Activated CD8-positive, alpha-beta T cell treated with anti-CD3 and anti-CD28 coated beads, Interleukin-2, amount 10 ng/mL, durations not matched to agents 7 days and 5 days (primary cell): ENCODE data around the gene TGFBR1. TPM values are rescaled to one million over a fixed set of nuclear protein-coding genes. Genes with fewer than 3 reads are reported as not detected.

Source experiments
- ATAC-seq: fragments of 150-1000 bp; cut with Tn5 transposase; one replicate; pipeline ENCODE4 v1.10.0; 2021; ENCODE audit warnings: moderate library complexity
- CTCF ChIA-PET: fragments of 350-600 bp; sonication (Branson Sonifier 250); formaldehyde crosslinking; loops from one replicate; lab custom pipeline; 2021; ENCODE audit warnings: antibody characterized with exemption; lab: Charles Lee
- POLR2A ChIA-PET: fragments of 350-600 bp; sonication (Branson Sonifier 250); formaldehyde crosslinking; loops from one replicate; lab custom pipeline; 2021; ENCODE audit warnings: antibody characterized with exemption; lab: Charles Lee
- DNase-seq: peaks from one replicate; pipeline ENCODE4 v3.0.0-alpha.2; 2020
- H3K27ac Mint-ChIP-seq: one replicate; pipeline ENCODE4 v1.8.0; 2021; ENCODE audit warnings: mild to moderate bottlenecking, mixed read lengths
- H3K27me3 Mint-ChIP-seq: one replicate; pipeline ENCODE4 v1.8.0; 2021; ENCODE audit warnings: low read depth, mixed read lengths
- H3K36me3 Mint-ChIP-seq: one replicate; pipeline ENCODE4 v1.8.0; 2021; ENCODE audit warnings: low read depth, mixed read lengths
- H3K4me1 Mint-ChIP-seq: one replicate; pipeline ENCODE4 v1.8.0; 2021; ENCODE audit warnings: low read depth, mixed read lengths
- H3K4me3 Mint-ChIP-seq: one replicate; pipeline ENCODE4 v1.8.0; 2021; ENCODE audit warnings: mild to moderate bottlenecking, mixed read lengths
- H3K9me3 Mint-ChIP-seq: one replicate; pipeline ENCODE4 v1.8.0; 2022; ENCODE audit warnings: mixed read lengths; ENCODE audit not compliant: insufficient read depth
- total RNA-seq, 2 experiments: library from RNA; stranded (reverse); gene quantifications; one replicate each; pipeline ENCODE4 v1.2.3, GENCODE V29; 2021

TGFBR1 gene
- total RNA-seq, 2 experiments from 2014 or later: 90.1 to 90.9 TPM

DNA sequence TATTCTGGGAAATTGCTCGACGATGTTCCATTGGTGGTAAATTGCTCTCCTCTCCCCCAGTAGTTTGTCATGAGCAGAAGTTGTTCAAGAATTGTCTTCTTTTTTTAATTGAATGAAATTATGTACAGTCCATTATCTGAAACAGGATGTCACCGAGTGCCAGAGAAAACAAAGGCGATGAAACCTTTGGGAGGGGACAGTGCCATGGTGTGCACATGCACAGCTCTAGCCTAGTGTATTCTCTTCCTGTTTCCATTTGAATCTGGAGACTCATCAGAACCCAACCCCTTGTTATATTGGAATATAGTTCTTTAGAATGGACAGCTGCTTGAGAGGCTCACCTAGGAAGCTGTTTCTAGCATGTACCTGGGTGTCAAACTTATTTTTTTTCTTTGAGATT lies 41.7 kb downstream of the TGFBR1 start:
- POLR2A ChIA-PET: no interaction called here
- no peak overlapping the region for H3K27ac Mint-ChIP-seq

DNA sequence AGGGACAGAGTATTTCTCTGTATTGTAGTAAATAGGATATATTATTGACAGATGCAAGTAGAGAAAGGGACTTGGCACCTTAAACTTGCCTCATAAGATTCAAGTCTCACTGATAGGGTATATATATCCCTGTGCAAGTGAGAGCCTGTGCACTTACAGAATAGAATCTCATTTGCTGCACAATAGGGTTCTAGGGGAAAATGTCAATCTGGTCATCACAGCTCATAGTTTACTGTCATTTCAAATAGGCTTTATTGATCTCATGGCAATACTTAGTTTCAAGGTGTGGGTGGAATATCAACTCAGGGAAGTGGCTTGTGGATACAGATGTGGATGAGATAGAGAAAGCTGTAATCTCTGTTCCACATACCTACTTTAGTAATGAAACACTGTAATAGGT lies 42.3 kb downstream of the TGFBR1 start:
- H3K27me3 Mint-ChIP-seq: no peaks in the 10 kb centered on the region
- H3K36me3 Mint-ChIP-seq: peaks cover 79% of the 10 kb centered on the region
- POLR2A ChIA-PET: interaction anchor here (1.3 kb wide), 1 partner anchor 43 kb away, joined by 4 read pairs; the partner anchor contains the start of gene TGFBR1

More for the DNA sequence above, 41.7 kb downstream of the TGFBR1 start:
- Mint-ChIP-seq H3K27me3 (no peaks in the 10 kb centered on the region), H3K9me3 (no peaks in the 10 kb centered on the region), H3K36me3 (peaks cover 79% of the 10 kb centered on the region), H3K4me1 (peaks cover 56% of the 10 kb centered on the region), H3K4me3 (no peak overlapping the region)
- no peak for ATAC-seq
- CTCF ChIA-PET: interaction anchor here (1.0 to 7.8 kb wide), 4 partner anchors 8 to 147 kb away, joined by 3 to 61 read pairs (median 3); no protein-coding TSS in a partner anchor
- no peak for DNase-seq

DNA sequence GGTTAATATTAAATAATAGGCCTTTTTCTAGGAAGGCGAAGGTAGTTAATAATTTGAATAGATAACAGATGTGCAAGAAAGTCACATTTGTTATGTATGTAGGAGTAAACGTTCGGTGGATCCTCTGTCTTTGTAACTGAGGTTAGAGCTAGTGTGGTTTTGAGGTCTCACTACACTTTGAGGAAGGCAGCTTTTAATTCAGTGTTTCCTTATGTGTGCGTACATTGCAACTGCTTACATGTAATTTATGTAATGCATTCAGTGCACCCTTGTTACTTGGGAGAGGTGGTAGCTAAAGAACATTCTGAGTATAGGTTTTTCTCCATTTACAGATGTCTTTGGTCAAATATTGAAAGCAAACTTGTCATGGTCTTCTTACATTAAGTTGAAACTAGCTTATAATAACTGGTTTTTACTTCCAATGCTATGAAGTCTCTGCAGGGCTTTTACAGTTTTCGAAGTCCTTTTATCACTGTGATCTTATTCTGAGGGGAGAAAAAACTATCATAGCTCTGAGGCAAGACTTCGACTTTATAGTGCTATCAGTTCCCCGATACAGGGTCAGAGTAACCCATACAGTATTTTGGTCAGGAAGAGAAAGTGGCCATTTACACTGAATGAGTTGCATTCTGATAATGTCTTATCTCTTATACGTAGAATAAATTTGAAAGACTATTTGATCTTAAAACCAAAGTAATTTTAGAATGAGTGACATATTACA lies 45.7 kb downstream of the TGFBR1 start:
- DNase-seq (peak; percentile 45), ATAC-seq (peak; percentile 97)
- CTCF ChIA-PET: interaction anchor here (0.6 to 7.8 kb wide), 18 partner anchors 10 to 674 kb away, joined by 3 to 61 read pairs (median 5); no protein-coding TSS in a partner anchor
- Mint-ChIP-seq H3K4me3 (peak overlapping the region; percentile 32), H3K4me1 (peaks cover 58% of the 10 kb centered on the region), H3K9me3 (no peaks in the 10 kb centered on the region), H3K27me3 (peaks cover 2% of the 10 kb centered on the region), H3K36me3 (peaks cover 71% of the 10 kb centered on the region), H3K27ac (peak overlapping the region; percentile 70)
- POLR2A ChIA-PET: interaction anchor here (1.1 kb wide), 1 partner anchor 24 kb away, joined by 3 read pairs; no protein-coding TSS in a partner anchor

More for the DNA sequence above, 42.3 kb downstream of the TGFBR1 start:
- Mint-ChIP-seq H3K27ac (peak overlapping the region; percentile 19), H3K9me3 (no peaks in the 10 kb centered on the region), H3K4me1 (peaks cover 56% of the 10 kb centered on the region), H3K4me3 (no peak overlapping the region)
- DNase-seq (no peak), ATAC-seq (no peak)
- CTCF ChIA-PET: interaction anchor here (0.6 to 7.8 kb wide), 6 partner anchors 8 to 155 kb away, joined by 3 to 61 read pairs (median 3); no protein-coding TSS in a partner anchor

DNA sequence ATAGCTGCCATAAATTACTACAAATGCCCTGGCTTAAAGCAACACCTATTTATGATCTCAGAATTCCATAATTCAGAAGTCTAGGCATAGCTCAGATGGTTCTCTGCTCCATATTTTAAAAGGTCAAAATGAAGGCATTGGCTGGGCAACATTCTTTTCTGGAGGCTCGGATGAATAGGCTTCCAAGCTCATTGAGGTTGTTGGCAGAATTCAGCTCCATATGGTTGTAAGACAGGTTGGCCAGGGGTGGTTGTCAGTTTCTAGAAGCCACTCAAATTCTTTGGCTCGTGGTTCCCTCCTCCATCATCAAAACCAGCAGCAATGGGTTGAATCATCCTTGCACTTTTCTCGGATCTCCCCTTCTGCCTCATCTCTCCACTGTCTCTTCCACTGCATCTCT lies 49.4 kb downstream of the TGFBR1 start:
- Mint-ChIP-seq H3K9me3 (no peaks in the 10 kb centered on the region), H3K4me1 (peaks cover 28% of the 10 kb centered on the region), H3K27ac (no peak overlapping the region), H3K27me3 (peaks cover 14% of the 10 kb centered on the region), H3K4me3 (no peak overlapping the region), H3K36me3 (peaks cover 38% of the 10 kb centered on the region)
- POLR2A ChIA-PET: no interaction called here
- DNase-seq (no peak), ATAC-seq (no peak)
- CTCF ChIA-PET: interaction anchor here (0.6 to 1.1 kb wide), 3 partner anchors 13 to 161 kb away, joined by 3 to 4 read pairs (median 4); no protein-coding TSS in a partner anchor

DNA sequence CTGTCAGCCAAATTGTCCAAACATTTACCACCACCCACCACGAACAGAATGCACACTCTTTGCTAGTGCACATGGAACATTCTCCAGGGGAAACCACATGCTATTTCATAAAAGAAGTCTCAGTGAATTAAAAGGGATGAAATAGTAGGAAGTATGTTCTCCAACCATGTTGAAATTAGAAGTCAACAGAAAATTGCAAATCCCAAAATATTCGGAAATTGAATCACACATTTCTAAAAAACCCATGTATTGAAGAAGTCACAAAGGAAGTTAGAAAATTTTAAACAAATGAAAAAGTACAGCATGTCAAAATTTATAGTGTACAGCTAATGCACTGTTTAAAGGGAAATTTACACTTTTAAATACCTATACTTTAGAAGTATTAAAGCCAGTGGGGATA lies 50.8 kb downstream of the TGFBR1 start:
- CTCF ChIA-PET: interaction anchor here (1.2 to 1.6 kb wide), 3 partner anchors 10 to 308 kb away, joined by 3 to 5 read pairs (median 3); no protein-coding TSS in a partner anchor
- DNase-seq: no peak
- Mint-ChIP-seq H3K9me3 (no peaks in the 10 kb centered on the region), H3K36me3 (peaks cover 33% of the 10 kb centered on the region), H3K27me3 (peaks cover 18% of the 10 kb centered on the region), H3K4me1 (peaks cover 19% of the 10 kb centered on the region), H3K4me3 (no peak overlapping the region), H3K27ac (no peak overlapping the region)
- ATAC-seq: no peak
- POLR2A ChIA-PET: no interaction called here

DNA sequence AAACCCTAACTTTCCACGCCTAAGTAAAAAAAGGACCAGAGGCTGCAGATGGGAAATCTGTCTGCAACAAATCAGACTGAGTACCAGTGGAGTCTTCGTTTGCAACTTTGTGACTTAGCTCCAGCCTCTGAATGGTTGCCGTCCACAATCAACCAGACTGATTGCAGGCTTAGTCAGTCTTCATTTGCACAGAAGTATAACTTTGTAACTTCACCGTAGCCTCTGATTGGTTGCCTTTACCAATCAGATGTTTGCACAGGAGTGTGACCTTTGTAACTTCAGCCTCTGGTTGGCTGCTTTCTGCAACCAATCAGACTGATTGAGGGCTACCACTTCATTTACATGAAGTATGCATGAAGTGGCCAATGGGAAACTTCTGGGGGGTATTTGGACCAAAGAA lies 53.7 kb downstream of the TGFBR1 start:
- ATAC-seq: no peak
- no peak overlapping the region for H3K4me3 Mint-ChIP-seq
- peaks cover 12% of the 10 kb centered on the region for H3K36me3 Mint-ChIP-seq
- H3K27me3 Mint-ChIP-seq: peaks cover 18% of the 10 kb centered on the region
- ChIA-PET CTCF (interaction anchor here (0.7 to 1.1 kb wide), 5 partner anchors 12 to 311 kb away, joined by 3 to 4 read pairs (median 3); no protein-coding TSS in a partner anchor), POLR2A (interaction anchor here (1.4 kb wide), 1 partner anchor 14 kb away, joined by 4 read pairs; no protein-coding TSS in a partner anchor)
- no peaks in the 10 kb centered on the region for H3K9me3 Mint-ChIP-seq
- no peak for DNase-seq
- H3K27ac Mint-ChIP-seq: no peak overlapping the region
- peaks cover 15% of the 10 kb centered on the region for H3K4me1 Mint-ChIP-seq

DNA sequence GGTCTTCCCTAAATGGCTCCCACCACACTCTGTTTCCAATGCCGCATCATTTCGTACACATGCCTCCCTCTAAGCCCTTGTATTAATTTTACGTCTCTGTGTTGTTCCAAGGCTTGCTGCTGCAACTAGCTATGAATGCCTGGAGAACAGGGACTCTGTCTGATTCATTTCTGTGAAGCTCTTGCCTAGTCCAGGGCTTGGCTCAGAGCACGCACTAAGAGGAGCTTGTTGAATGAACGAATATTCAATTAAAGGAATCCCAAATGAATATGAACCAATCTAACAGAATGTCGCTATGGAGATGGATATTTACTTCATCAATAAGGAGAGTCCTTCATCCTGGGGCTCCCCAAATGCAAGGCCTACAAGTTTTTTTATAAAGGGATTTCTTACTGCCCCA lies 55.3 kb downstream of the TGFBR1 start:
- H3K4me1 Mint-ChIP-seq: peaks cover 22% of the 10 kb centered on the region
- ATAC-seq (no peak), DNase-seq (no peak)
- no peaks in the 10 kb centered on the region for H3K9me3 Mint-ChIP-seq
- H3K27me3 Mint-ChIP-seq: peaks cover 18% of the 10 kb centered on the region
- H3K4me3 Mint-ChIP-seq: no peak overlapping the region
- no peak overlapping the region for H3K27ac Mint-ChIP-seq
- ChIA-PET POLR2A (interaction anchor here (0.6 kb wide), 1 partner anchor 224 kb away, joined by 3 read pairs; no protein-coding TSS in a partner anchor), CTCF (interaction anchor here (0.8 to 9.5 kb wide), 4 partner anchors 10 to 651 kb away, joined by 3 to 115 read pairs (median 4); no protein-coding TSS in a partner anchor)
- H3K36me3 Mint-ChIP-seq: no peaks in the 10 kb centered on the region

DNA sequence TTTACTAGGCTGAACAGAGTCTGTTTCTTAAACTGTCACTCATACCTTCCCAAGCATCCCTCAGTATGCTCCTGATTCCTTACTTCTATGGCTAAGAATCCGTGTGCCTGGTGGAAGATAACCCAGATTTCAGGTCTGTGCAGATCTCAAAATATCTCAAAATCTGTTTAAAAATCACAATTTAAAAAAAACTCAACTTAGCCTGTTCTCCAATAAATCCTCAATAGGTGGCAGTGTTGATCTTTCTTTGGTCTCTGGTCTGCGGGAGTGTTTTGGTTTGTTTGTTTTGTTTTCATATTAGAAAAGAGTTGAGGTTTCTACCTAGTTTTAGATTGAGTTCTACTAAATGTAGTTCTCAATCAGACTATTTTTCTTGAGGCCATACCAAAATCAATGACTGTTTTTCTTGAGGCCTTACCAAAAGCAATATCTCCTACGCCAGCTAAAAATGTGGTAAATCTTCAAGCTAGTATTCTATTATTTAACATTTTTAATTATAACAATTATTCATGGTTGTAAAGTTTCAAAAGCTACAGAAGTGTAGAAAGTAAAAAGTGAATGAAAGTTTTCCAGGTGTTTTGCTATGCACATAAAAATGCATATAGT lies 57.9 kb downstream of the TGFBR1 start:
- H3K36me3 Mint-ChIP-seq: no peaks in the 10 kb centered on the region

DNA sequence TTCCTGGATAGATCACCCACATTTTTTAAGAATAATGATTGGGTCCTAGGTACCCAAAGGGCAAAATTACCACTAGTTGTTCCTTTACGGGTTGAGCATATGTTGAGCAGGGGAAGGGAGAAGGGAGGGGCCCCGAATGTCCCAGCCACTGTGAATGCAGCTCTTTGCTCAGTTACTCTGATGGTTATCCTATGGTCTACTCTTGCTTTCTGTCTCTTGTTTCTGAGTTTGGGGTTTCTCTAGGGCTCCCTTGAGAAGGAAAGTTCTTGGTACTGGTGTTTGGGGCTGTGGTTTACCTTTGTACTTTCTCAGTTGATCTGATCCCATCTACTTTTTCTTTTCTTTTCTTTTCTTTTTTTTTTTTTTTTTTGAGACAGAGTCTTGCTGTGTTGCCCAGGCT lies 61.2 kb downstream of the TGFBR1 start:
- H3K27ac Mint-ChIP-seq: peak overlapping the region; percentile 21
- H3K9me3 Mint-ChIP-seq: no peaks in the 10 kb centered on the region
- ATAC-seq (peak; percentile 70), DNase-seq (peak; percentile 46)
- H3K36me3 Mint-ChIP-seq: no peaks in the 10 kb centered on the region
- no peak overlapping the region for H3K4me3 Mint-ChIP-seq
- ChIA-PET CTCF (interaction anchor here (1.2 to 9.5 kb wide), 6 partner anchors 10 to 847 kb away, joined by 3 to 115 read pairs (median 3); no protein-coding TSS in a partner anchor), POLR2A (no interaction called here)
- peaks cover 50% of the 10 kb centered on the region for H3K4me1 Mint-ChIP-seq
- no peaks in the 10 kb centered on the region for H3K27me3 Mint-ChIP-seq

More for the DNA sequence above, 57.9 kb downstream of the TGFBR1 start:
- ATAC-seq: no peak
- Mint-ChIP-seq H3K4me3 (no peak overlapping the region), H3K27ac (no peak overlapping the region), H3K4me1 (peaks cover 47% of the 10 kb centered on the region), H3K9me3 (no peaks in the 10 kb centered on the region), H3K27me3 (peaks cover 10% of the 10 kb centered on the region)
- ChIA-PET CTCF (interaction anchor here (0.6 to 9.5 kb wide), 28 partner anchors 10 to 1168 kb away, joined by 3 to 115 read pairs (median 3); partner anchors contain the start of genes SEC61B and STX17), POLR2A (no interaction called here)
- DNase-seq: no peak

DNA sequence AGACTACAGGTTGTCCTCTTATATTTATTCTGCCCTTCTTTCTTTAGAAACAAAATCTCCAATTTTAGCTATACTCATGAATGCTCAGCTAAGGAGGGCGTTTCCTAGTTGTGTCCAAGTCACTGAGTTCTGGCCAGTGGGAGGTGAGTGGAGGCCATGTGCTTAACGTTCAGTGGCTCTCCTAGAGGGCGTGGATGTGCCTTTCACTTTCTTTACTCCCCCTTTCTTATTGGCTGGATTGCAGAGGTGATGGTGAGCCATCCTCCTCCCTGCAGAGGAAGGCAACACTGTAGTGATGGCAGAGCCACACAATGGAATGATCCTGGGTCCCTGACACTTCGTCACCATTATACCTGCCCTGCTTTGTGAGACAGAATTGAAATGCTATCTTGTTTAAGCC lies 62.2 kb downstream of the TGFBR1 start:
- DNase-seq (peak; percentile 31), ATAC-seq (peak; percentile 44)
- Mint-ChIP-seq H3K36me3 (no peaks in the 10 kb centered on the region), H3K4me3 (no peak overlapping the region), H3K27me3 (no peaks in the 10 kb centered on the region), H3K4me1 (peaks cover 50% of the 10 kb centered on the region), H3K9me3 (no peaks in the 10 kb centered on the region), H3K27ac (peak overlapping the region; percentile 59)
- ChIA-PET CTCF (interaction anchor here (0.8 to 9.5 kb wide), 5 partner anchors 17 to 154 kb away, joined by 3 to 115 read pairs (median 4); no protein-coding TSS in a partner anchor), POLR2A (interaction anchor here (1.5 kb wide), 1 partner anchor 14 kb away, joined by 7 read pairs; no protein-coding TSS in a partner anchor)

DNA sequence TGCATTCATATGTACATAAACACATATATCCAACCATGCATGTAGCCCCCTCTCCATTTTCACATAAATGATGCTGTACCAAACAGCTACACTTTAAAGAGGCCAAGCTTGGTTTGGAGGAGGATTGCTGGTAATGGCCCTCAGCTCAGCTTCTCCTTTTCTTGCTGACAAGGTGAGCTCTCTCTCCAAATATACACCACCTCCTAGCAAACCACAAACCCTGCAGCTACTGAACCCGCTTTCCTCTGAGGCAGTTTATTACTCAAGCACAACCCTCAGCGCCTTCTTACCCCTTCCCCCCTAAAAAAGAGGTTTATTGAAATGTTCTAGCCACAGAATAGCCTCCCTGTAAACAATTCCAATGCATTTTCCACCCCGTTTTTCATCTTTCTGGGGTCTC lies 62.8 kb downstream of the TGFBR1 start:
- ChIA-PET POLR2A (interaction anchor here (0.5 to 1.5 kb wide), 3 partner anchors 10 to 39 kb away, joined by 3 to 7 read pairs (median 3); no protein-coding TSS in a partner anchor), CTCF (interaction anchor here (0.8 to 9.5 kb wide), 5 partner anchors 11 to 155 kb away, joined by 3 to 115 read pairs (median 4); no protein-coding TSS in a partner anchor)
- no peaks in the 10 kb centered on the region for H3K27me3 Mint-ChIP-seq
- H3K36me3 Mint-ChIP-seq: no peaks in the 10 kb centered on the region
- no peaks in the 10 kb centered on the region for H3K9me3 Mint-ChIP-seq
- DNase-seq: peak; percentile 60
- H3K27ac Mint-ChIP-seq: peak overlapping the region; percentile 59
- ATAC-seq: peak; percentile 50
- peak overlapping the region; percentile 9 for H3K4me3 Mint-ChIP-seq
- H3K4me1 Mint-ChIP-seq: peaks cover 45% of the 10 kb centered on the region
